ENCODE data around the gene HCFC1.

HCFC1 gene

DNA sequence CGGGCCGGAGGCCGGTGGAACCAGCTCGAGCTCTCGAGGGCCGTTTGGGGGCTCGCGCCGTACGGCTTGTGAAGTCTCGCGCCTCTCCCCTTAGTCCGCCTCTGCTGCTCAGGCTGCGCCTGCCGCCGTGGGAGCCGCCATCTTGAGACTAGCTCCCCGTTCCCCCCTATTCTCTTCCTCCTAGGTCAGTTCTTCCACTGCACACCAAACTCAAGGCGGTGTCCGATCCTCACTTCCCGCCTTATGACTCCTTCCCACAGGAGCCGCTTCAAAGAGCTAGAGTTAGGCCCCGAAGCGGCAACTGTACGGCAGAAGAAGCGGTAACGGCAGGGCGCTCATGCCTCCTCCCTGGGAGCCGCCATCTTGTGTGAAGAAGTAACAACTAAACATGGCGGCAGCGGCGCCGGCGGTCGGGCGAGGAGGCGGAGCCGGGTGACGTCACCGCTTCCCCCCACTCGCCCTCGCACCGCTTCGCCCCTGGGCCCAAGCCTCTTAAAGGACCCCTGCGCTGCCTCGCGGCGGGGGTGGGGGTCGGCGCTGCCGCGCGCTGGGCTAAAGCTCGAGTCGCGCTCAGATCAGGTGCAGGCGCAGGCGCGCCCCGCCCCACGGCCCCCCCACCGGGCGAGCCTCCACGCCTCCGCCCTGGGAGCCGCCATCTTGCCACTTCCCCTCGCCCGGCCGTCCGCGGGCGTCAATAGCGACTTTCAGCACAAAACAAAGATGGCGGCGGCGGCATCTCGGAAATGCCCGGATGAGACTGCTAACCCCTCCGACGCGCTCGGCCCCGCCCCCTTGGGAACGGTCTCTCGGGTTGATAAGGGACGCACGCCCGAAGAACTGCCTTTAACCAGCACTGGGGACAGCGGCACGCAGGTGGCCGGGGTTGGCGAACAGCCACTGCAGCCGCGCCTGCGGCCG lies at the start of gene HCFC1:
Gene HCFC1 (minus strand): TSS at position 369 of the 918 bp plus-strand sequence. CDS start 978 bp downstream, outside the sequence.
- DNase-seq = peak; percentile 87

DNA sequence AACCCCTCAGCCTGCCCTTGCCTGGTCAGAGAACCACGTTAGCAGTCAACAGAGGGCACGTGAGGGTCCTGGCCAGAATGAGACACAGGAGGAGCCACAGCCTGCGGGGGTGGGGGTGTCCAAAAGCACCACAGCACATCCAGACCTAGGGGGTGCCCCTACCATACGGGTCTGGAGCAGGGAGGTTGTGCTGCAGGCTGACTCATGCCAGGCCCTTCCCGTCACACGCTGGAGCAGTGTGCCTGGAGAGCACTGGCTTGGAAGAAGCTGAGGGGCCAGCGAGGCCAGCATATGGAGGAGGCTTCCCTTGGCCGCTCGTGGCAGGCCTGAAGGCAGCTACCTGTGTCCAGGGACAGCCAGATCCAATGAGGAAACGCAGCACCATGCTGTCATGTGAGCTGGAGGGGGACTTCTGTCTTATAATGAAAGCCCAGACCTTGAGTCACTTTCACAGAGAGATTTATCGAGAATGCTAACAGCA lies 49.6 kb upstream of the HCFC1 start:
- DNase-seq = peak; percentile 47

DNA sequence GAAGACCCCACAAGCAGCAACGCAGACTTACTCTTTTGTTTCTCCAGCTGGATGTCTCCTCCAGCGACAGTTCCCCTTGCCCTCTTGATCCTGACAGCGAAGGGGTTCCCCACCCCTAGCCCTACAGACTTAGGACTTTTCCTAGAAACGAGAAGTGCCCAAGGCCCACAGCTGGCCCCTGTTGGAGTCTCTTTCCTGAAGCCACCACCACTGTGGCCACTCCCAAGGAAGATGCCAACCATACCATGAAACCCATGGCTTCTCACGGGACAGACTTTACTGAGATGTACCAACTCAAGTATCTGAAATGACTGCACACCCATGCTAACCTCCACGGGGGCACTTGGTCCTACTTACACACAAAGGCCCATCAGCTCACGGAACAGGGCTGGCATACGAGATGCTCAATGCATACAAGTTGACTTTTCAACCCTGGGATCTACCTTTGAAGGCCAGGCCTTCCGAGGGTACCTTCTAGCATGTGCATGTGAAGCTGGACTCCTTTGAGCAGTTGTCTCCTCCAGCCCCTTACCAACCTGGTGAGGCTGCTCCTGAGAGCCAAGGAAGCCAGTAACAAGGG lies 49.0 kb upstream of the HCFC1 start:
- no peak for DNase-seq

DNA sequence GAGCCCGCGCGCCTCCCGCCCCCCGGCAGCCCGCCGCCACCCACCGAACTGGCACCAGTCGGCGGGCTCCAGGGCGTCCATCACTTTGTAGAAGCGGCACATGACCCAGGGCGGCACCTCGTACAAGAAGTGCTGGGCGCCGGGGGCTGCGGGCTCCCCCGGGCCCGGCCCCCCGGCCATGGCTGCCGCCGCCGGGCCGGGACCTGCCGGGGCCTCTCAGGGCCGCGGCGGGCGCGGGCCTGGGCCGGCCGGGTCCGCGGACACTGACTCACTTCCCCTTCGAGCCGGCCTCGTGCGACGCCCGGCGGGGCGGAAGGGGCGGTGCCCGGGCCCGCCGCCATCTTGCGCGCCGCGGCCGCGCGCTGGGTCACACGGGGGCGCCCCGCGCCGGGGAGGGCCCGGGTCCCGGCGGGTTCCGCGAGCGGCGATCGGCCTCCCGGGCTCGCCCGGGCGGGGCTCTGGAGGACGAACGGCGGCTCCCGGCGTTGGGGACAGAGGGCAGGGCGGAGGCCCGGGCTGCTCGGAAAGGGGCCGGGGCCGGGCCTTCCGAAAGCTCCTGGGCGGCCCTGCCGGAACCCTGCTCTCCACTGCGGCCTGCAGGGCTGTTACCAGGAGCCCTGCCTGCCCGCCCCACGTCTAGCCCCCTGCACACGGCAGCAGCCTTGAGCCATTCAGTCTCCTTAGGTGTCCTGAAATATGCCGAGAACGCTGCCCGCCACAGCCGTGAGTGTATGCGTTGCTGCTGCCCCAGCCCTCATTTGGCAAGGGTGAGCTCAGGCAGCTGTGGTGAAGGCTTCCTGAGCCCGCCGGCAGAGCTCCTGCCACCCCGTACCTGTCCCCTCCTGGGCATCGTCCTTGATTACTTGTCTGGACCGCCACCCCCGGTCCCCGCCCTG lies 48.3 kb upstream of the HCFC1 start, which contains the start of gene IRAK1:
Gene IRAK1 (minus strand): TSS at position 270 of the 896 bp plus-strand sequence. CDS start 90 bp downstream, at position 180.
- DNase-seq = peak; percentile 65

DNA sequence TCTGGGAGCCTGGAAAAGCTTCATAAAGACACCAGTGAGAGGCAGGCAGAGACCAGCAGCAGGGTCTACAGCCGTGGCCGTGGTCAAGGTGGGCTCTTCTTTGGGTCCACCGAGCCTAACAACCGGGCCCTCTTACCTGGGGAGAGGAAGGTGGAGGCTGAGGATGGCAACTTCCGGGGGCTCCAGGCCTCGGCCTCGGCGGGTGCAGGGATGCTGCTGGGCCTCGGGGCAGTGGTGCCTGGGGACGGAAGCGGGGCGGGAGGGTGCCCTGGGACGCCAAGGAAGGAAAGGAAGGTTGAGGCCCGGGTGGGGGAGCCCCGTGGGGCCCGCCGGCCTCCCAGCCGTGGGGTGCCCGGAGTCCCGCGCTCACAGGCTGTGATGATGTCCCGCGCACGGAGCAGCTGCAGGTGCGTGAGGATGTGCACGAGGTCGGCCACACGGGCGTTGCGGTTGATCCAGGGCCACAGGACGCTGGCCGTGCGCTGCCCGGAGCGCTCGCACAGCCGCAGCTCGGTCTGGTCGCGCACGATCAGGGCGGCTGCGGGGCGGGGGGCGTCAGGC lies 47.5 kb upstream of the HCFC1 start:
- DNase-seq = peak; percentile 43

DNA sequence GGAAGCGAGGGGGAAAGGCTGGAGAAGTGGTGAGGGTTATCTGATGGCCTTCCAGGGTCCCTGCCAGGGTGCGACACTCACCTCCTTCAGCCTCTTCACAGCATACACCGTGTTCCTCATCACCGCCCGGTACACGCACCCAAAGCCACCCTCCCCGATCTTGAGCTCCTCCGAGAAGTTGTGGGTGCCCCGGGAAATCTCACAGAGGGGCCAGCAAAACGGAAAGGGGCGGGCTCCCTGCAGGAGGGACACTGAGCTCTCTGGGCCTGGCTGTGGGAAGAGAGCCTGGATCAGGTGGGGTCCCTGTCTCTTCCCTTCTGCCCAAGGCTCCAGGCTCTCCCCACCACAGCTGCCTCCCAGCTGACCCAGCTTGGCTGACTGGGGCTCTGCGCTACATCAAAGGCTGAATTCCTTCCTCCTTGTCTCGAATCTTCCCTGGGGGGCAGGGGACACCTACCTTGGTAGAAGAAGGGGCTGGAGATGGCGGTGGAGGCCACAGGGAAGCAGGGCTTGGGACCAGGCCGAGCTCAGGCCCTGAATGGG lies 47.0 kb upstream of the HCFC1 start:
- DNase-seq = no peak

DNA sequence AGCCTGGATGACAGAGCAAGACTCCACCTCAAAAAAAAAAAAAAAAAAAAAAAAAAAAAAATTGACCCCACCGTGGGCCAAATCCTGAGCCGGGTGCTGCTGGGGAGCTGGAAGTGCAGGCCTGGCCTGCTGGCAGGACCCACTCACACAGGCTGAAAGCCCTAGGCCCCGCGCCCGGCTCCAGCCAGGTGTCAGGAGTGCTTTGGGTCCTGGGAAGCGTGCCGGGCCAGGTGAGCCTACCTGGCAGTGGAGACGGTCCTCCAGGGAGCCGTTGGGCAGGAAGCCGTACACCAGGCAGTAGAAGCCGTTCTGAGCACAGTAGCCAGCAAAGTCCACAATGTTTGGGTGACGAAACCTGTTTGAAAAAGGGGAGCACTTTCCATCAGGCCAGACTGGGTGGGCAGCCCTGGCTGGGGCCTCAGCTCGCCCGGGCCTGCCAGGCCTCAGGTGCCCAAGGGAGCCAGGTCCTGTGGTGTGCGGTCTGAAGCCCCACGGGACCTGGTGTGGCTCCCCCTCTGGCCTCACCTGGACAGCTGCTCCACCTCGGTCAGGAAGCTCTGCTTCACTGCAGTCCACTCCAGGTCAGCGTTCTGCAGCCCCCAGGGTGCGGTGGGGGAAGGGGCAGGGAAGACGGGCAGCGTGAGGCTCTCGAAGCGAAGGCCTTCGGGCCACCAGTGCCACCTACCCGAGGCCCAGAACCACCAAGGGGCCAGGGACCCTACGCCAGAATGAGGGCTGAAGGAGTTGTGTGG lies 46.3 kb upstream of the HCFC1 start:
- DNase-seq = no peak

DNA sequence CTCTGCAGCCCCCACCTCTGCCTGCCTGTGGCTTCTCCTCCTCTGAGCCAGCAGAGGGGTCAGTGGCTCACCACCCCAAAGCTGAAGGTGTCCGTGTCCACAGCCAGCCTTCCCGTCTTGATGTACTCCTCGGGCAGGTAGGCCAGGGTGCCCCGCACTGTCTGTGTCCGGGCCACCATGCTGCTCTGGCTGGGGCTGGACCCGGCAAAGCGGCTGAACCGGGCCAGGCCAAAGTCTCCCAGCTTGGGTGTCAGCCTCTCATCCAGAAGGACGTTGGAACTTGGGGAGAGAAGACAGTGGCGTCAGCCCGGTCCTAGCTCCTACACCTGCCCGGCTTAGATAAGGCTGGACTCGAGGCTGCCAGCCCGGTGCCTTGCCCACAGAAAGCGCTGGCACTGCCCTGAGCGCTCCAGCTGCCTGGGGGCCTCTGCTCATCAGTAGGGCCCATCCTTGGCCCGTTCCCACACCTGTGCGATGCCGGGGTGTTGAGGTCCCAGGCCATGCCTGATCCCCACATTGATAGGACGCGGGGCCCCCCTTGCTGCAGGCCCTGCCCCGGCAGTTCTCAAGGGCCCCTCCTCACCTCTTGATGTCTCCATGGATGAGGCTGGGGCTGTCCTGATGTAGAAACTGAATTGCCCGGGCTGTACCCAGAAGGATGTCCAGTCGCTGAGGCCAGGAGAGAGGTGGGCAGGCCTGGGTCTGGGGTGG lies 44.9 kb upstream of the HCFC1 start:
- no peak for DNase-seq

DNA sequence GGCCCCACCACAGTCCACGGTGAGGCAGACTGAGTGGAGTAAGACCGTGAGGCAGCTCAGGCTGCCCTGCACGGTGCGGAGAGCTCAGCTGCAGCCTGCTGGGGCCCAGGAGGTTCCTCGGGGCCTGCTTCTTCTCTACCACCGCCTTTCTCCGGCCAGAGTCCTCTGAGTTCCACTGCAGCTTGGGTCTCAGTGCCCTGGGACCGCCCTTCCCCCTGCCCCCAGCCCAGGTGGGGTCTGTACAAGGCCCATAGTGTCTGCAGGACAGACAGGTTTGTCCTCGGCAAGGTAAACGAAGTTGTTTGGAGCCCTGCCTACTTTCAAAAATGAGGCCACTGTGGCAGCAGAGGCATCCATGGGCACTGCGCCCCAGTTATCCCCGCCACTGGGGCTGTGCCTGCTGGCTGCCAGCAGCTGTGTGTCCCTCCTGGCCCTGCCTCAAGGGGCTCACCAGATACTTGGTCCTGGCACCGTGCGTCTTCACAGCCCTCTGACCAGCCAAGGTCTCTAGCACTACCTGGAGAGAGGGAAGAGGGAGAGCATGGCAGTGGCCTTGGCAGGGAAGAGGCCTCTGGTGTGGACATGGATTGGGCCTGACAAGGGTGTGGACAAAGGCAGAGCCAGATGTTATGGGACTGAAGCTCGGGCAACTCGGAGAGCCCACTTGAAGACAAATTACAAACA lies 44.1 kb upstream of the HCFC1 start:
- no peak for DNase-seq

DNA sequence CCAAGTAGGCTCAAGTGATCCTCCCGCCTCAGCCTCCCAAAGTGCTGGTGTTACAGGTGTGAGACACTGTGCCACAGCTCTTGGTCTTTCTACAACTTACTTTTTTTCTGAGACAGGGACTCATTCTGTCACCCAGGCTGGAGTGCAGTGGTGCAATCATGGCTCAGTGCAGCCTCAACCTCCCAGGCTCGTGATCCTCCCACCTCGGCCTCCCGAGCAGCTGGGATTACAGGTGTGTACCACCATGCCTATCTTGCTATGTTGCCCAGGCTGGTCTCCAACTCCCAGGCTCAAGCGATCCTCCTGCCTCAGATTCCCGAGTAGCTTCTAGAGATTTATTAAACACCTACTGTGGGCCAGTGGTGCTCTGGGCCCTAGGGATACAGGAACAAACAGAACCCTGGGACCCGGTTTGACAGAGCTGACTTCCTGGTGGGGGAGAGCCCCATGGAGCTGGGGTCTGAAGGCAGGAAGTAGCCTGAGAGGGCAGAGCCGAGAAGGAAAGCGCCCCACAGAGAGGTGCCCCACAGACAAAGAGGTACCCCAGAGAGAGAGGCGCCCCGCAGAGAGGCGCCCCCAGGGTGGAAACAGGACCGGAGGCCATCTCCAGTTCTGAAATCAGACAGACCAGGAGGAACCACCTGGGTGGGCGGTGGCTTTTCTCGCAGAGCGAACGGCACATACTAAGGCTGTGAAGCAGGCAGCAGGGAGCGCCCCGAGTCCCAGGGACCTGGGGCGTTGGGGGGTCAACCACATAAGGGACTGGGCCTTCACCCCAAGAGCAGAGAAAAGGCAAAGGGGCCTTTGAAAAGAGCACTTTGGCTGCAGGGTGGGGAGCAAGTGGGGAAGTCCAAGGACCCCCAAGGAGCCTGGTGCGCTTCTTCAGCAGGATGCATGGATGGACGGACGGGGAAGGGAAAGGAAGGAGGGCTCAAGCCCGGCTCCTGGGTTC lies 43.1 kb upstream of the HCFC1 start:
- no peak for DNase-seq

DNA sequence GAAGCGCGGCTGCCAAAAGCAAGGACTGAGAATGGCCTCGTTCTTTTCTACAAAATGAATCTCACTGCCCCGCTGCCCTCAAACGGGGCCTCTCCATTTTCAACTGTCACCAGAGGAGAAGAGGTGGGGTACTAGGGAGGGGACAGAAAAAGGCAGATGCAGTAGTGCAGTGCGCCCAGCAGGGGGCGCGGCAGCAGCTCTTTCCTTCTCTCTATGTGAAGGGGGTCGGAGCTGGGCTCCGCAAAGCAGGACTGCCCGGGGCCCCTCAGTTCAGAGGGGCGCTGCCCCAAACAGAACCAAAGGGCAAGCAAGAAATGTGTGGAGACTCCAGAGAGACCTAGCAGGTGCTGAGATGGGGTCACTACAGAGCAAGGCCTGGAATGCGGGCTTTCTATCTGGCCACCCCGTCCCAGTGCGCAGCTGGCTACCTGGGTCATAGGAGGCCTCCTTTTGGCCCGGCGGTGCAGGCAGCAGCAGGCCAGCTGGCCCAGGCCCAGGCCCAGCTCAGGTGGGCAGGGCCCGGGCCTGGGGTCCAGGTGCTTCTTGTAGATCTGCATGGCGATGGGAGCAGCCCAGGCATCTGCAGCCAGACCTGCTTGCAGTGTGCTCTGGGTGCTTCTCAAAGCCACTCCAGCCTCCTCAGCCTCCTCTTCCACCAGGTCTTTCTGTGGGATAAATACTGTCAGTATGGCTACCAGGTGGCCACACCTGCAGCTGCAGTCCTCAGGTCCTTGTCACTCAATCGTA lies 42.2 kb upstream of the HCFC1 start:
- peak; percentile 58 for DNase-seq

DNA sequence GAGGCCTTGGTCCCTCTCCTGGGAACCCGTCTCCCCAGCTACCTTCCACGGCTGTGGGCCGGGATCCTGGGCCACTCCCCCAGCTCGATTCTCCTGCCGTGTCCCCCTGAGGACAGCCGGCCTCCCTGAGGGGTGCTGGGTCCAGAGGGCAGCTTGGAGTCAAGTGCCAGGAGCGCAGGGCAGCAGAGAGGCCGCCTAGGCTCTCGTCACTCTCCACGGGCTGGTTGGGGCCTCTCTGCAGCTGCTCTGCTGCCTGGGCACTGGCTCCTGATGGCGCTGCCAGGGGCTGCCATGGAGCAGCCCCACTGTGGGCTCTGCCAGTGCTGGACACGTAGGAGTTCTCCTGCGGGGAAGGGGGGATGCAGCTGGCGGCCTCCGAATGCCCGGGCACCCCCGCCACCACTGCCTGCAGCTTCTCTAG lies 41.4 kb upstream of the HCFC1 start:
- DNase-seq = no peak

DNA sequence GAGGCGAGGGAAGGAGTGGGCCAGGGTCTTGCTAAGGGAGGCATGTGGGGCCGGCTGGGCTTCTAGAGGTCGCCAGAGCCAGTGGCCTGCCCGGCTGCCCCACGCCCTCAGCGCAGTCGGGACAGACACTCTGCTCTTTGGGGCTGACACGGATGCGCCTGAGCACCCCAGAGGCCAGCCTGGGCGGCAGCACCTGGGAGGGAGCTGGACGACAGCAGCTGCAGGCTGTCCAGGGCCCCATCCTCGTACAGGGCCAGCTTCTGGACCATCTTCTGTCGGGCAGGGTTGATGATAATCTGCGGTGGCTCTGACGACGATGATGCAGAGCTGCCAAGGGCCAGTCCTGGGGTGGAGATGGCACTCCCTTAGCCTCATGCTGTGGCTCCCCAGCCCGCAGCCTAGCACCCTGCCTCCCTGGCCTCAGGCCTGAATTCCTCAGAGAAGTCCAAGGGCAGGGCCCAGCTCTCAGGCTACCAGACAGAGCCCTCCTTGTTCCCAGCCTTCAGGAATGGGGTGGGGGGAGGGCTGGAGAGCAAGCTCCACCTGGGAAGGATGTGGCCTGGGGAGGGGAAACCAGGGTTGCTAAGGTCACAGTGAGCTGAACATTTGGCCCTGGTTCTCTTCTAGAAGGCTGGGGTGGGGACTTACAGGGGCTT lies 40.8 kb upstream of the HCFC1 start:
- no peak for DNase-seq

DNA sequence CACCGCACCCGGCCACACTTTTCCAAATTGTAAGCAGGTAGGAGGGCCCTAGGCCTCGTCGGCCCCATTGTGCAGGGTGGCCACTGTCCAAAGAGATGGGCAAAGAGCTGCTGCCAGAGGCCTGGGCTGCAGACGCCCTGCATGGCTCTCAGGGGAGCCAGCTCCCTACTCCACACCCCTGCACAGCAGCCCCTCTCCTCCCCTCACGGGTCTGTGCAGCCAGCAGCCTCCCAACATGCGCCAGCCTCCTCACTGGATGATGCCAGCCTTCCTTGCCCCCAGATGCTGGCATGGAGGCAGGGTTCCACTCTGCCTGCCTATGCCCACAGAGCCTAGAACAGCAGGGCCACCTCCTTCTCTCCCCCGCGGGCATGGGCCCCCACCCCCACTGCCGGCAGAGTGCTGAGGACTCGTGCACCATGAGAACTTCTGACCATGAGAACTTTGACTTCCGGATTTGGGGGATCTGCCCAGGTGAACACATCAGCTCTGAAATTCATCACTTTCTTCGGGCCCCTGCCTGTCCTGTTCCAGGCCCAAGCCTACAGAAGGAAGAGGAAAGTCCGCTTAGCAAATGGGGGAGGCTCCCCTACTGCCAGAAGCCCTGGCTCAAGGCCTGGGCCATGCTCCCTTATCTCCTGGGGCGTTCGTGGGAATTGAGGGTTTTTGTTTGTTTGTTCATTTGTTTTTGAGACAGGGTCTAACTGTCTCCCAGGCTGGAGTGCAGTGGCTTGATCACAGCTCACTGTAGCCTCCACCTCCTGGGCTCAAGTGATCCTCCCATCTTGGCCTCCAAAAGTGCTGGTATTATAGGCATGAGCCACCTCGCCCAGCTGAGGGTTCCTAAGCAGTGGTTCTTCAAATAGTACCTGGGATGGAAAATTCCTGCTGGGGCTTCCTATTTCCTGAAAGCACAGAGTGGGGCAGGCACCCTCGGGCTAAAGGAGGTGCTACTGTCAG lies 40.0 kb upstream of the HCFC1 start:
- DNase-seq = no peak

DNA sequence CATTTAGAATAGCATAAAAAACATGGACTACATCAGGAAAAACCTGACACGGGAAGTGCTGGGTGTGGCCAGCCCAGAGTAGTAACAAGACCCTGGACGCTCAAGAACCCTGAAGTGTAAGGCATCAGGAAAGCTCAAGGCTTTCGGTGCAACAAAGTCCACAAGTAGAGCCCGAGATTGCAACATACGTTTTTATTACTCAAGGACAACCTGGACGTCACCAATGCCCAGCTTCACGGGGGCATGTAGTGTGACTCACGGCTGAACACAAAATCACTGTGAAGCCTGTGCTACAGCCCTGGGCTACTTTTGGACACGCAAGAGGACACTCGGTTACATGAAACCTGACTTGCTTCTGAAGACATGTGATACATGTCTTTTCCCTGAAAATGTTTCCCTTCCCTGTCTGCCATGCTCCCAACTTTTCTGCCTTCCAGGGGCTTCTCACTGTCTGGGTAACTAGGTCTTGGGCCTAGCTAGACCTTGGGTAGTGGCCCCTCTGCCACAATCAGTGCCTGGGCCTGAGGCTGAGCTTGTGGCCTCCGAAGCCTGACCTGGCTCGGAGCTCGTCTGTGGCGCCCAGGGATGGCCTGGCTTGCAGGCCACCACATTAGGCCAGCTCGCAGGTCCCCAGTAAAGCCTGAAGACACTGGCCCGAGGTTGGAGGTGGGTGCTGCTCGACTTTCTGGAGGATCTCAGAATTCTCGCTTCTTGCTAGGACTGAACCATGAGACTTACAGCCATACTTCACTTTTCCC lies 38.9 kb upstream of the HCFC1 start:
- DNase-seq = no peak

DNA sequence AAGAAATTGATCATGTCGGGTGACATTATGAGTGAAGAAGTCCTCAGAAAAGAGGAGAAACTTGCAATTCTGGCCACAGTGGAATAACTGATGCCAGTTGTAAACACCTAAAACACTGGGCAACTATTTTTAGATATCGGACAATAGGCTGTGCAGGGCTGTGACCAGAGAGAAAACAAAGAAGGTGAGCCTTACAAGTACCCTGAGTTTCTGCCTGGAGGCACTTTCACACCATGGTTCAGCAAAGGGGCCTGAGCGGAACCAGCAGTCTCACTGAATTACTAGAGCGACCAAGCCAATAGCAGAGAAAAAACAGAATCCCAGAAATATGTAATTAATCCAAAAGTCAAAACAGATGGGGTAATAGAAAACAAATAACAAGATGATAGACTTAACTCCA lies 36.9 kb upstream of the HCFC1 start:
- DNase-seq = no peak

Measured in stimulated activated CD8-positive, alpha-beta memory T cell treated with anti-CD3 and anti-CD28 coated beads, Interleukin-4, amount 100 ng/mL, for 48 hours (primary cell).